HFFc6 (cell line): ENCODE data around the gene ADM. TPM values are rescaled to one million over a fixed set of nuclear protein-coding genes. Genes with fewer than 3 reads are reported as not detected.

Experiments
- DNase-seq: peaks from one replicate; pipeline ENCODE4 v3.0.0-alpha.2; 2018
- H3K27ac Mint-ChIP-seq: 2 replicates; pipeline ENCODE4 v1.8.0; 2020; ENCODE audit warnings: mild to moderate bottlenecking, mixed read lengths
- H3K27me3 Mint-ChIP-seq: 2 replicates; pipeline ENCODE4 v1.8.0; 2021; ENCODE audit warnings: mild to moderate bottlenecking, moderate library complexity, mixed read lengths; ENCODE audit not compliant: insufficient read depth
- H3K36me3 Mint-ChIP-seq: 2 replicates; pipeline ENCODE4 v1.8.0; 2021; ENCODE audit warnings: low read depth, mixed read lengths
- H3K4me1 Mint-ChIP-seq: 2 replicates; pipeline ENCODE4 v1.8.0; 2020; ENCODE audit warnings: low read depth, mixed read lengths
- H3K4me3 Mint-ChIP-seq: 2 replicates; pipeline ENCODE4 v1.8.0; 2020; ENCODE audit warnings: mild to moderate bottlenecking, moderate library complexity, mixed read lengths
- H3K9me3 Mint-ChIP-seq: 2 replicates; pipeline ENCODE4 v1.8.0; 2020; ENCODE audit warnings: mild to moderate bottlenecking, mixed read lengths
- total RNA-seq, 6 experiments: library from RNA; stranded (reverse); fragmentation: NEBNext Ultra II Directional; extraction: Animal tissue kit (Norgen Biotek cat#: 25700); gene quantifications; 2 replicates in 1 of 6; 3 replicates in 5 of 6; pipeline ENCODE4 v1.2.3, GENCODE V29; 2021
- TF ChIP-seq, protein P1 (sequence below): fragments of 200-600 bp; sonication (generic); IDR thresholded peaks from 2 replicates; pipeline ENCODE4 v1.5.0; 2021; ENCODE audit warnings: antibody characterized with exemption, mild to moderate bottlenecking

The ADM gene
- total RNA-seq, 6 experiments from 2014 or later: 219 to 346 (median 321) TPM

DNA sequence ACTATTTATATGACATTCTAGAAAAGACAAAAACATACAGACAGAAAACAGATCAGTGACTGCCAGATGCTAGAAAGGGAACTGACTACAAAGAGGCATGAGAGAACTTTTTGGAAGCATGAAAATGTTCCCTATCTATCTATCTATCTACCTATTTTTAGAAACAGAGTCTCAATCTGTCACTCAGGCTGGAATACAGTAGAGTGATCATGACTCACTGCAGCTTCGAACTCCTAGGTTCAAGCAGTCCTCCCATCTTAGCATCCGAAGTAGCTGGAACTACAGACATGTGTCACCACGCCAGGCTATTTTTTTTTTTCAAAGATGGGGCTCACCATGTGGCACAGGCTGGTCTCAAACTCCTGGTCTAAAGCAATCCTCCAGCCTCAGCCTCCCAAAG, 17.7 kb upstream of the ADM start:
- Mint-ChIP-seq H3K9me3 (no peaks in the 10 kb centered on the region), H3K27ac (peak overlapping the region; percentile 57), H3K4me1 (peaks cover 47% of the 10 kb centered on the region), H3K36me3 (peaks cover 24% of the 10 kb centered on the region), H3K4me3 (no peak overlapping the region), H3K27me3 (no peaks in the 10 kb centered on the region)
- TF ChIP-seq, protein P1, sequence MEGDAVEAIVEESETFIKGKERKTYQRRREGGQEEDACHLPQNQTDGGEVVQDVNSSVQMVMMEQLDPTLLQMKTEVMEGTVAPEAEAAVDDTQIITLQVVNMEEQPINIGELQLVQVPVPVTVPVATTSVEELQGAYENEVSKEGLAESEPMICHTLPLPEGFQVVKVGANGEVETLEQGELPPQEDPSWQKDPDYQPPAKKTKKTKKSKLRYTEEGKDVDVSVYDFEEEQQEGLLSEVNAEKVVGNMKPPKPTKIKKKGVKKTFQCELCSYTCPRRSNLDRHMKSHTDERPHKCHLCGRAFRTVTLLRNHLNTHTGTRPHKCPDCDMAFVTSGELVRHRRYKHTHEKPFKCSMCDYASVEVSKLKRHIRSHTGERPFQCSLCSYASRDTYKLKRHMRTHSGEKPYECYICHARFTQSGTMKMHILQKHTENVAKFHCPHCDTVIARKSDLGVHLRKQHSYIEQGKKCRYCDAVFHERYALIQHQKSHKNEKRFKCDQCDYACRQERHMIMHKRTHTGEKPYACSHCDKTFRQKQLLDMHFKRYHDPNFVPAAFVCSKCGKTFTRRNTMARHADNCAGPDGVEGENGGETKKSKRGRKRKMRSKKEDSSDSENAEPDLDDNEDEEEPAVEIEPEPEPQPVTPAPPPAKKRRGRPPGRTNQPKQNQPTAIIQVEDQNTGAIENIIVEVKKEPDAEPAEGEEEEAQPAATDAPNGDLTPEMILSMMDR: no peak
- DNase-seq: peak; percentile 45

DNA sequence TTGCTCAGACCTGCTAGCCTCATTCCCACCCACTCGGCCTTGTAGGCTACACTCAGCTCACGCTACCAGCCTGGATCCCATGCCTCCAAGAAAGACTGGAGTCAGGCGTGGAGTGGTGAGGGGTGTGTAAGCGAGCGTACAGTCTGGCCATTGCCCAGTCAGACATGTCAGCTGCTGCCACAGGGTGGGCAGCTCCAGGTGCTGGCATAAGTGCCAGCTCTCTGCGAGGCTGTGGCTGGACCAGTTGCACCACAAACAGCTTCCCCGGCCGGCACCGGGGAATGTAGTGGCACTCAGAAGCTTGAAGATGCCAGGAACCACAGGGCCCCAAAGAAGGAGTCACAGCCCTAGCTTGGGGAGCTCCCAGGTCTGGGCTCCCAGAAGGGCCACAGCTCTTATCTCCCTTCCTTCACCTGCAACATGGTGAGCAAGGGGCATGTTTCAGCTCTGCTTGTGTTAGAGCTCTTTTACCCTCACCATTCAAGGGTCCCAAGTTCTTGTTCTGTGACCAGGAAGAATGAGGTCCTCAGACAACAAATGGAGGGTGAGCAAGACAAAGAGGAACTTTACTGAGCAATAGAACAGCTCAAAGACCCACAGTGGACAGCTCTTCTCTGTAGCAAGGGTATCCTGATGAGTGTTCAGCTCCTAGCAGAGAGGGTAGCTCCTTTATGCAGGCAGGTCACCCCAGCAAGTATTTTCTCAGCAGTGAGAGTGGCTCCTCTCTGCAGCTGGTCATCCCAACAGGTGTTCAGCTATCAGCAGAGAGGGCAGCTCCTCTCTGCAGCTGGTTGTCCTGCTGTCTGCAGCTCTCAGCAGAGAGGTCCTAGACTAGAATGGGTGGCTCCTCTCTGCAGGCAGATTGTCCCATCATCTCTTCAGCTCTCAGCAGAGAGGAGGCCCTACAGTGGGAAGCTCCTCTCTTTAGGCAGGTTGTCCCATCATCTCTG, 16.8 kb upstream of the ADM start:
- TF ChIP-seq, protein P1: no peak
- DNase-seq: no peak
- Mint-ChIP-seq H3K9me3 (no peaks in the 10 kb centered on the region), H3K4me1 (peaks cover 56% of the 10 kb centered on the region), H3K36me3 (peaks cover 26% of the 10 kb centered on the region), H3K4me3 (no peak overlapping the region), H3K27me3 (no peaks in the 10 kb centered on the region), H3K27ac (no peak overlapping the region)

DNA sequence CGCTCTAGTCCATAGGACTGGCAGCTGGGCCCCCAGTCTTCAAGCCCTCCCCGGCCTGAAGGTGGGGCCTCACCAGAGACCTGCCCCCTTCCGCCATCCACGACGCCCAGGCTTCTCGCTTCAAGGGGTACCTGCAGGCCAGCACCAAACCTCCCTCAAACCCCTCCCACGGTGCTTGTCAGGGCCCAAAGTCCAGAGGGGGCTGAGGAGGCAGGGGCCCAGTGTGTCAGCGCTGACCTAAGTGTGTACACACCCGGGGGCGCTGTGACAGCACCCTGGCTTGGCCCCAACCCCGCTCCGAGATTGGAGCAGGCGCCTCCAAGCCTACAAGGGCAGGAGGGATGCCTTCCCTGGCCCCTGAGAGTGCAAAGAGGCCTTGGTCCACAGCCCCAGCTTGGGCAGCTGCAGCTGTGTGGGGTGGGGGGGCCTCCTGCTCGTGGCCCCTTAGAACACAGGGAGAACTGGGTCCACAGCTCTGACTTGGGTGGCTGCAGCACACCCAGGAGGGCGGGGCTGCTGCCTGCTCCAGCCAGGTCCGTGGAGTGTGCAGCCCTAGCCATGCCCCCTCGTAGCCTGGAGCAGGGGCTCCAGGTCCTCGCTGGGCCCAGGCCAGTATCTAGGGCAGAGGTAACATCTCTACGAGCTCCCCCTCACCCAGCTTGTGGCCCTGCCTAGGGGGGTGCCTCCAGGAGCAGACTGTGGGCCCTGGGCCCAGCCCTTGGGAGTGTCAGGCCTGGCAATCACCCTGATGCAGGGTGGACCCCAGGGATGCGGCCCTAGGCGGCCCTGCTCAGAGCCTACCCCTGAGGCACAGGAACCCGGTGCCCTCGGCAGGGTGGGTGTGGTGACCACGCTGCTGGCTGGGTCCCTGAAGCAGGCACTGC, 15.8 kb upstream of the ADM start:
- peaks cover 26% of the 10 kb centered on the region for H3K36me3 Mint-ChIP-seq
- peaks cover 57% of the 10 kb centered on the region for H3K4me1 Mint-ChIP-seq
- no peak for DNase-seq
- no peak overlapping the region for H3K27ac Mint-ChIP-seq
- H3K27me3 Mint-ChIP-seq: no peaks in the 10 kb centered on the region
- no peaks in the 10 kb centered on the region for H3K9me3 Mint-ChIP-seq
- no peak overlapping the region for H3K4me3 Mint-ChIP-seq
- TF ChIP-seq, protein P1: no peak

DNA sequence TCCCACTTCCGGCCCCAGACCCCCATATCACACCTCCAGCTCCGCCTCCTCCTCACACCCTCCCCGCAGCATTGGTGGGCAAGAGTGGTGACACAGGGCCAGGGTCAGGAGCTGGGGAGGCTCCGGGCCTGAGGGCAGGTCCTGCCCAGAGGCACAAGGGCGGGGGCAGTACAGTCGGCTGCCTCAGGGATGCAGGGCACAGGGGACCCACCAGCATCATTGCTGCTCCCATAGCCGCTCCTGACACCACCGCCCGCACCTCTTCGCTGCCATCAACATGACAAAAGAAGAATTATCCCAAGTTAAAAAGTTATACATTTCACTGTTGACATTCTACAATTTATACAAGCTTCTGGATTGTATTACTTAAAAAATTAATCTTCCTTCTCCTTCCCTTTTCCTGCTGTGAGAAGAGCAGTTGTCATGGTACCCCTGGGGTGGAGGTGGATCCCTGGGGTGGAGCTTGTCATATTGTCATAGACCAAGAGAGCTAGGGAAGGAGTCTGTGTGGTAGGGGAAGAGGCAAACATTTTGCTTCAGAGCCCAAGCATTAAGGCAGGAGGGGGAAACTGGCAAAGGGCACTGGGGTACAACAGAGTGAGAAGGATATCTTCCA, 15.0 kb upstream of the ADM start:
- TF ChIP-seq, protein P1: no peak
- DNase-seq: no peak
- Mint-ChIP-seq H3K9me3 (no peaks in the 10 kb centered on the region), H3K36me3 (peaks cover 26% of the 10 kb centered on the region), H3K27ac (peak overlapping the region; percentile 15; the same call in 1 of the 2 replicates), H3K27me3 (no peaks in the 10 kb centered on the region; the same call in 1 of the 2 replicates), H3K4me1 (peaks cover 59% of the 10 kb centered on the region), H3K4me3 (no peak overlapping the region)
